HCT116 (cell line): Measurements from ENCODE around the gene PCSK2. TPM values are rescaled to one million over a fixed set of nuclear protein-coding genes. Genes with fewer than 3 reads are reported as not detected.

ENCODE experiments used
- ATAC-seq: fragments of 200-7000 bp; cut with Tn5 transposase; 2 replicates; pipeline ENCODE4 v1.9.1; 2020; ENCODE audit warnings: mild to moderate bottlenecking, moderate library complexity
- BruUV-seq: library from RNA; stranded (reverse); fragments of 400-500 nt; replicated peaks from 2 replicates; lab custom pipeline; 2021; lab: Mats Ljungman, UMichigan
- CTCF ChIA-PET: fragments of 300-600 bp; sonication (Branson Sonifier 250); formaldehyde crosslinking; loops from one replicate; lab custom pipeline; 2021; ENCODE audit warnings: antibody characterized with exemption; lab: Charles Lee
- POLR2A ChIA-PET: fragments of 300-600, 350-600 bp; sonication (Branson Sonifier 250); formaldehyde crosslinking; loops from one replicate; lab custom pipeline; 2021; ENCODE audit warnings: antibody characterized with exemption; lab: Charles Lee
- RAD21 ChIA-PET, 2 experiments: fragments of 300-600 bp; sonication (Branson Sonifier 250); formaldehyde crosslinking; loops; one replicate each; lab custom pipeline; 2023; ENCODE audit warnings: low total read pairs in 2 of 2; ENCODE audit not compliant: uncharacterized antibody in 2 of 2, unreplicated experiment in 2 of 2, low non-redundant PET in 1 of 2; lab: Charles Lee
- DNase-seq: peaks from one replicate; pipeline ENCODE4 v3.0.0-alpha.2; 2010; ENCODE audit warnings: low read depth, low spot score
- H2AFZ ChIP-seq: fragments of 200-600 bp; shearing (Covaris generic), sonication (generic); 2 replicates; pipeline ENCODE4 v1.6.1; 2017; ENCODE audit warnings: low read depth, mixed run types, mixed read lengths, antibody characterized with exemption, low read length; ENCODE audit not compliant: poor library complexity, severe bottlenecking
- H3K27ac ChIP-seq: 2 replicates; pipeline ENCODE4 v1.5.1; 2012; ENCODE audit warnings: low read depth, low read length
- H3K27me3 ChIP-seq: fragments of 200-600 bp; sonication (generic); 2 replicates; pipeline ENCODE4 v1.6.1; 2016; ENCODE audit warnings: mixed run types, low read length, mixed read lengths; ENCODE audit not compliant: insufficient read depth
- H3K36me3 ChIP-seq, 2 experiments: fragments of 200-500 bp in 1 of 2; fragments of 200-600 bp in 1 of 2; sonication (Bioruptor generic) in 1 of 2; sonication (generic) in 1 of 2; 2 replicates each; pipeline versions ENCODE4 v1.5.1 to v1.6.1; 2014 to 2016; ENCODE audit warnings: low read length in 2 of 2, inconsistent platforms in 1 of 2, mixed read lengths in 1 of 2, mixed run types in 1 of 2; ENCODE audit not compliant: insufficient read depth in 2 of 2, control insufficient read depth in 1 of 2
- H3K4me1 ChIP-seq, 2 experiments: fragments of 200-600 bp in 1 of 2; sonication (generic) in 1 of 2; 2 replicates each; pipeline versions ENCODE4 v1.5.1 to v1.6.1; 2012 to 2017; ENCODE audit warnings: low read length in 2 of 2, inconsistent platforms in 1 of 2, mild to moderate bottlenecking in 1 of 2, mixed read lengths in 1 of 2, mixed run types in 1 of 2, moderate library complexity in 1 of 2; ENCODE audit not compliant: insufficient read depth in 2 of 2, control insufficient read depth in 1 of 2
- H3K4me2 ChIP-seq: fragments of 200-600 bp; sonication (generic); 2 replicates; pipeline ENCODE4 v1.6.1; 2017; ENCODE audit warnings: mixed run types, low read length, mixed read lengths
- H3K4me3 ChIP-seq, 2 experiments: fragments of 200-600 bp in 1 of 2; sonication (generic) in 1 of 2; replicated peaks in 1 of 2; 2 replicates each; pipeline ENCODE4 v1.5.1; 2011 to 2016; ENCODE audit warnings: low read length in 2 of 2, control low read depth in 1 of 2, low read depth in 1 of 2, mild to moderate bottlenecking in 1 of 2, mixed read lengths in 1 of 2, mixed run types in 1 of 2
- H3K79me2 ChIP-seq: fragments of 200-600 bp; sonication (generic); 2 replicates; pipeline ENCODE4 v1.6.1; 2017; ENCODE audit warnings: mild to moderate bottlenecking, mixed run types, low read length, moderate library complexity, mixed read lengths; ENCODE audit not compliant: insufficient read depth
- H3K9ac ChIP-seq: fragments of 200-600 bp; sonication (generic); 2 replicates; pipeline ENCODE4 v1.6.1; 2016; ENCODE audit warnings: low read length, mixed read lengths
- H3K9me2 ChIP-seq: fragments of 200-600 bp; sonication (generic), shearing (Covaris generic); 2 replicates; pipeline ENCODE4 v1.6.1; 2017; ENCODE audit warnings: mixed run types, mild to moderate bottlenecking, moderate library complexity; ENCODE audit not compliant: insufficient read depth
- H3K9me3 ChIP-seq, 2 experiments: fragments of 200-500 bp in 1 of 2; fragments of 200-600 bp in 1 of 2; sonication (Bioruptor generic) in 1 of 2; sonication (generic) in 1 of 2; 2 replicates each; pipeline ENCODE4 v1.6.1; 2014 to 2017; ENCODE audit warnings: low read length in 2 of 2, mixed read lengths in 2 of 2, inconsistent platforms in 1 of 2, low read depth in 1 of 2, mild to moderate bottlenecking in 1 of 2, mixed run types in 1 of 2, moderate library complexity in 1 of 2; ENCODE audit not compliant: control insufficient read depth in 1 of 2, insufficient read depth in 1 of 2
- H4K20me1 ChIP-seq: fragments of 200-600 bp; sonication (generic), shearing (Covaris generic); 2 replicates; pipeline ENCODE4 v1.6.1; 2017; ENCODE audit warnings: mixed run types, mild to moderate bottlenecking, moderate library complexity; ENCODE audit not compliant: insufficient read depth
- CEBPB ChIP-seq: IDR thresholded peaks from 2 replicates; pipeline ENCODE4 v1.6.1; 2012; ENCODE audit warnings: low read depth
- FOSL1 ChIP-seq: IDR thresholded peaks from 2 replicates; pipeline ENCODE4 v1.6.1; 2012; ENCODE audit warnings: low read depth
- POLR2A ChIP-seq: IDR thresholded peaks from 2 replicates; pipeline ENCODE4 v1.7.0; 2011; ENCODE audit warnings: borderline replicate concordance; ENCODE audit not compliant: insufficient read depth, insufficient read length; ENCODE audit errors: extremely low read depth
- RAD21 ChIP-seq: IDR thresholded peaks from 2 replicates; pipeline ENCODE4 v1.6.1; 2012; ENCODE audit warnings: low read depth, mild to moderate bottlenecking
- REST ChIP-seq: IDR thresholded peaks from 2 replicates; pipeline ENCODE4 v1.6.1; 2012; ENCODE audit warnings: low read depth
- SIN3A ChIP-seq: IDR thresholded peaks from 2 replicates; pipeline ENCODE4 v1.6.1; 2012; ENCODE audit warnings: low read depth
- SP1 ChIP-seq: IDR thresholded peaks from 2 replicates; pipeline ENCODE4 v1.6.1; 2012; ENCODE audit warnings: low read depth
- YY1 ChIP-seq: IDR thresholded peaks from 2 replicates; pipeline ENCODE4 v1.6.1; 2011; ENCODE audit warnings: low read length, low read depth, moderate library complexity, mild to moderate bottlenecking; ENCODE audit not compliant: insufficient replicate concordance; ENCODE audit errors: extremely low read depth
- intact Hi-C: fragments of 100-400 bp; cut with micrococcal nuclease; formaldehyde crosslinking; loops from 2 replicates; pipeline ENCODE4 v1.10.0; 2022
- total RNA-seq: library from RNA; stranded (reverse); gene quantifications from one replicate; pipeline ENCODE4 v1.2.1, GENCODE V29; 2021; ENCODE audit not compliant: unreplicated experiment
- TF ChIP-seq, protein P1 (sequence below): IDR thresholded peaks from 2 replicates; pipeline ENCODE4 v1.6.1; 2012

The PCSK2 gene
- total RNA-seq, 1 experiment from 2014 or later = not detected

- Histone ChIP-seq H4K20me1 (no peaks in the 10 kb centered on the region), H3K9ac (no peak overlapping the region), H3K4me2 (no peak overlapping the region), H3K27me3 (peaks cover 7% of the 10 kb centered on the region; the same call in 1 of the 2 replicates), H3K9me2 (no peaks in the 10 kb centered on the region), H2AFZ (peak overlapping the region; percentile 41), H3K36me3 (no peaks in the 10 kb centered on the region), H3K9me3 (no peaks in the 10 kb centered on the region), H3K79me2 (no peaks in the 10 kb centered on the region), H3K27ac (no peak overlapping the region), H3K4me3 (no peak overlapping the region), H3K4me1 (no peaks in the 10 kb centered on the region)
- intact Hi-C loops = no loop called here
- ChIA-PET POLR2A (no interaction called here), CTCF (no interaction called here), RAD21 (no interaction called here)
- no TSS peak for BruUV-seq
- TF ChIP-seq REST = no peak
- TF ChIP-seq, protein P1, sequence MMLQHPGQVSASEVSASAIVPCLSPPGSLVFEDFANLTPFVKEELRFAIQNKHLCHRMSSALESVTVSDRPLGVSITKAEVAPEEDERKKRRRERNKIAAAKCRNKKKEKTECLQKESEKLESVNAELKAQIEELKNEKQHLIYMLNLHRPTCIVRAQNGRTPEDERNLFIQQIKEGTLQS = no peak
- TF ChIP-seq YY1 = no peak
- TF ChIP-seq CEBPB = no peak
- TF ChIP-seq RAD21 = no peak
- no peak for TF ChIP-seq POLR2A
- no peak for TF ChIP-seq FOSL1
- TF ChIP-seq SP1 = no peak
- TF ChIP-seq SIN3A = no peak
- ATAC-seq = no peak
- DNase-seq = no peak
Measured at GRCh38 chr20:17460119-17460518, 233.3 kb downstream of the PCSK2 start.
